WTC11 (cell line): ENCODE results near the gene PBX4. TPM values are rescaled to one million over a fixed set of nuclear protein-coding genes. Genes with fewer than 3 reads are reported as not detected.

Experiments used
- ATAC-seq: fragments of 200-7000 bp; cut with Tn5 transposase; 2 replicates; pipeline ENCODE4 v1.10.0; 2021; ENCODE audit warnings: mild to moderate bottlenecking, moderate library complexity
- CTCF ChIA-PET: fragments of 300-600 bp; sonication (Branson Sonifier 250); formaldehyde crosslinking; loops from one replicate; lab custom pipeline; 2021; ENCODE audit warnings: antibody characterized with exemption; lab: Charles Lee
- POLR2A ChIA-PET: fragments of 350-600 bp; sonication (Branson Sonifier 250); formaldehyde crosslinking; loops from one replicate; lab custom pipeline; 2021; ENCODE audit warnings: antibody characterized with exemption; lab: Charles Lee
- DNase-seq: peaks from one replicate; pipeline ENCODE4 v3.0.0; 2021; ENCODE audit warnings: low spot score
- H3K27ac Mint-ChIP-seq: 2 replicates; pipeline ENCODE4 v1.8.0; 2021; ENCODE audit warnings: mixed read lengths
- H3K27me3 Mint-ChIP-seq: 2 replicates; pipeline ENCODE4 v1.8.0; 2021; ENCODE audit warnings: low read depth, mild to moderate bottlenecking, moderate library complexity, mixed read lengths
- H3K36me3 Mint-ChIP-seq: 2 replicates; pipeline ENCODE4 v1.8.0; 2021; ENCODE audit warnings: mixed read lengths
- H3K4me1 Mint-ChIP-seq: 2 replicates; pipeline ENCODE4 v1.8.0; 2022; ENCODE audit warnings: mixed read lengths
- H3K4me3 Mint-ChIP-seq: 2 replicates; pipeline ENCODE4 v1.8.0; 2021; ENCODE audit warnings: mild to moderate bottlenecking, moderate library complexity, mixed read lengths
- H3K9me3 Mint-ChIP-seq: 2 replicates; pipeline ENCODE4 v1.8.0; 2021; ENCODE audit warnings: mixed read lengths
- HMGA2 ChIP-seq: fragments of 250-450 bp; sonication (Bioruptor Pico); IDR thresholded peaks from 2 replicates; pipeline ENCODE4 v1.4.0; 2021; ENCODE audit warnings: mild to moderate bottlenecking, moderate library complexity
- SP1 ChIP-seq: sonication (generic); formaldehyde crosslinking; conservative IDR thresholded peaks from 2 replicates; pipeline ENCODE4 v1.8.1; 2022; ENCODE audit warnings: missing genetic modification reagents
- ZNF263 ChIP-seq: sonication (generic); formaldehyde crosslinking; IDR thresholded peaks from 2 replicates; pipeline ENCODE4 v1.8.1; 2022; ENCODE audit warnings: low read depth, mild to moderate bottlenecking, moderate library complexity, missing genetic modification reagents
- ZNF317 ChIP-seq: sonication (generic); formaldehyde crosslinking; IDR thresholded peaks from 2 replicates; pipeline ENCODE4 v1.8.1; 2023; ENCODE audit warnings: low read depth, mild to moderate bottlenecking, moderate library complexity, missing genetic modification reagents, borderline replicate concordance
- ZNF396 ChIP-seq: fragments of 250-450 bp; sonication (Bioruptor Pico); IDR thresholded peaks from 2 replicates; pipeline ENCODE4 v1.8.0; 2021; ENCODE audit warnings: mild to moderate bottlenecking, moderate library complexity, borderline replicate concordance
- total RNA-seq: library from RNA; stranded (reverse); gene quantifications from 3 replicates; pipeline ENCODE4 v1.2.3, GENCODE V29; 2021
- TF ChIP-seq, protein P1 (sequence below): sonication (generic); formaldehyde crosslinking; IDR thresholded peaks from 2 replicates; pipeline ENCODE4 v1.8.0; 2022; ENCODE audit warnings: missing genetic modification reagents
- TF ChIP-seq, protein P2 (sequence below): sonication (generic); formaldehyde crosslinking; conservative IDR thresholded peaks from 2 replicates; pipeline ENCODE4 v1.8.1; 2023; ENCODE audit warnings: mild to moderate bottlenecking, low read depth, missing genetic modification reagents, moderate library complexity
- TF ChIP-seq, protein P3 (sequence below): sonication (generic); formaldehyde crosslinking; IDR thresholded peaks from 2 replicates; pipeline ENCODE4 v1.8.1; 2023; ENCODE audit warnings: mild to moderate bottlenecking, missing genetic modification reagents

Gene PBX4
- total RNA-seq, 1 experiment from 2014 or later = 3.2 TPM

DNA sequence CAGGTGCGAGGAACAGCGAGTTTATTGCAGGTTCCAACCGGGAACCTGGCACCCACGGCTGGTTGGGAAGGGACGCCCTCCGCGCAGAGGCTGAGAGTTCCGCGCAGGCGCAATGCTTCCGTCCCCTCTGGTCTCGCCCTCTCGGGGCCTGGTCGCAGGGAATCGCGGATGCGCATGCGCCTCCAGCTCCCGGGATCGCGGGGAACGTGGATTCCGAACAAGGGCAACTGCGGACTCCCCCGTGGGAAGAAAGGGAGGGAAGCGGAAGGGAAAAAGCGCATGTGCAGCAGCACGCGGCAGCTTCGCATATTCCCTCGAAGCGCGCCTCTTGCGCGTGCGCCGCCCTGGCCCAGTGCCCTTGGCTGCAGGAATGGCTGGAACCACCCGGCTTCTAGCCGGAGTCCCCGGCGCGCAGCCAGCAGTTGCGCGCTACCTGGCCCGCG lies 104.3 kb downstream of the PBX4 start (continued):
- TF ChIP-seq, protein P1, sequence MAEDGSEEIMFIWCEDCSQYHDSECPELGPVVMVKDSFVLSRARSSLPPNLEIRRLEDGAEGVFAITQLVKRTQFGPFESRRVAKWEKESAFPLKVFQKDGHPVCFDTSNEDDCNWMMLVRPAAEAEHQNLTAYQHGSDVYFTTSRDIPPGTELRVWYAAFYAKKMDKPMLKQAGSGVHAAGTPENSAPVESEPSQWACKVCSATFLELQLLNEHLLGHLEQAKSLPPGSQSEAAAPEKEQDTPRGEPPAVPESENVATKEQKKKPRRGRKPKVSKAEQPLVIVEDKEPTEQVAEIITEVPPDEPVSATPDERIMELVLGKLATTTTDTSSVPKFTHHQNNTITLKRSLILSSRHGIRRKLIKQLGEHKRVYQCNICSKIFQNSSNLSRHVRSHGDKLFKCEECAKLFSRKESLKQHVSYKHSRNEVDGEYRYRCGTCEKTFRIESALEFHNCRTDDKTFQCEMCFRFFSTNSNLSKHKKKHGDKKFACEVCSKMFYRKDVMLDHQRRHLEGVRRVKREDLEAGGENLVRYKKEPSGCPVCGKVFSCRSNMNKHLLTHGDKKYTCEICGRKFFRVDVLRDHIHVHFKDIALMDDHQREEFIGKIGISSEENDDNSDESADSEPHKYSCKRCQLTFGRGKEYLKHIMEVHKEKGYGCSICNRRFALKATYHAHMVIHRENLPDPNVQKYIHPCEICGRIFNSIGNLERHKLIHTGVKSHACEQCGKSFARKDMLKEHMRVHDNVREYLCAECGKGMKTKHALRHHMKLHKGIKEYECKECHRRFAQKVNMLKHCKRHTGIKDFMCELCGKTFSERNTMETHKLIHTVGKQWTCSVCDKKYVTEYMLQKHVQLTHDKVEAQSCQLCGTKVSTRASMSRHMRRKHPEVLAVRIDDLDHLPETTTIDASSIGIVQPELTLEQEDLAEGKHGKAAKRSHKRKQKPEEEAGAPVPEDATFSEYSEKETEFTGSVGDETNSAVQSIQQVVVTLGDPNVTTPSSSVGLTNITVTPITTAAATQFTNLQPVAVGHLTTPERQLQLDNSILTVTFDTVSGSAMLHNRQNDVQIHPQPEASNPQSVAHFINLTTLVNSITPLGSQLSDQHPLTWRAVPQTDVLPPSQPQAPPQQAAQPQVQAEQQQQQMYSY = no peak
- TF ChIP-seq, protein P2, sequence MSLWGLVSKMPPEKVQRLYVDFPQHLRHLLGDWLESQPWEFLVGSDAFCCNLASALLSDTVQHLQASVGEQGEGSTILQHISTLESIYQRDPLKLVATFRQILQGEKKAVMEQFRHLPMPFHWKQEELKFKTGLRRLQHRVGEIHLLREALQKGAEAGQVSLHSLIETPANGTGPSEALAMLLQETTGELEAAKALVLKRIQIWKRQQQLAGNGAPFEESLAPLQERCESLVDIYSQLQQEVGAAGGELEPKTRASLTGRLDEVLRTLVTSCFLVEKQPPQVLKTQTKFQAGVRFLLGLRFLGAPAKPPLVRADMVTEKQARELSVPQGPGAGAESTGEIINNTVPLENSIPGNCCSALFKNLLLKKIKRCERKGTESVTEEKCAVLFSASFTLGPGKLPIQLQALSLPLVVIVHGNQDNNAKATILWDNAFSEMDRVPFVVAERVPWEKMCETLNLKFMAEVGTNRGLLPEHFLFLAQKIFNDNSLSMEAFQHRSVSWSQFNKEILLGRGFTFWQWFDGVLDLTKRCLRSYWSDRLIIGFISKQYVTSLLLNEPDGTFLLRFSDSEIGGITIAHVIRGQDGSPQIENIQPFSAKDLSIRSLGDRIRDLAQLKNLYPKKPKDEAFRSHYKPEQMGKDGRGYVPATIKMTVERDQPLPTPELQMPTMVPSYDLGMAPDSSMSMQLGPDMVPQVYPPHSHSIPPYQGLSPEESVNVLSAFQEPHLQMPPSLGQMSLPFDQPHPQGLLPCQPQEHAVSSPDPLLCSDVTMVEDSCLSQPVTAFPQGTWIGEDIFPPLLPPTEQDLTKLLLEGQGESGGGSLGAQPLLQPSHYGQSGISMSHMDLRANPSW (CRISPR knock-in tag) = no peak

DNA sequence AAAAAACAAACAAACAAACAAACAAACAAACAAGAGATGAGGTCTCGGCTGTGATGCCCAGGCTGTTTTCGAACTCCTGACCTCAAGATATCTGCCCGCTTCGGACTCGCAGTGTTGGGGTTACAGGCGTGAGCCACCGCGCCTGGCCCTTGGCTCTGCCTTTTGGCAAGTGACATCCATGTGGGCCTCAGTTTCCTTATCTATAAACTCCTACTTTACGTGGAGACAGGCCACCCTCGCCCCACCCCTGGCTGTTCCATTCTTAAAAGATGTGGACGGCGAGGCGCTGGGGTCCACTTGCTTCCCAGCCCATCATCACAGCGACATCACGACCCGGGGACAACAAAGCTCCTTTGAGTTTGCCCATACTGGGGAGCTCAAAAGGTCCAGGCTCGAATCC lies 104.8 kb downstream of the PBX4 start:
- DNase-seq (no peak), ATAC-seq (no peak)
- TF ChIP-seq ZNF317 (CRISPR knock-in tag) (no peak), SP1 (no peak), HMGA2 (CRISPR knock-in tag) (no peak), ZNF396 (no peak), ZNF263 (CRISPR knock-in tag) (no peak)
- TF ChIP-seq, protein P3, sequence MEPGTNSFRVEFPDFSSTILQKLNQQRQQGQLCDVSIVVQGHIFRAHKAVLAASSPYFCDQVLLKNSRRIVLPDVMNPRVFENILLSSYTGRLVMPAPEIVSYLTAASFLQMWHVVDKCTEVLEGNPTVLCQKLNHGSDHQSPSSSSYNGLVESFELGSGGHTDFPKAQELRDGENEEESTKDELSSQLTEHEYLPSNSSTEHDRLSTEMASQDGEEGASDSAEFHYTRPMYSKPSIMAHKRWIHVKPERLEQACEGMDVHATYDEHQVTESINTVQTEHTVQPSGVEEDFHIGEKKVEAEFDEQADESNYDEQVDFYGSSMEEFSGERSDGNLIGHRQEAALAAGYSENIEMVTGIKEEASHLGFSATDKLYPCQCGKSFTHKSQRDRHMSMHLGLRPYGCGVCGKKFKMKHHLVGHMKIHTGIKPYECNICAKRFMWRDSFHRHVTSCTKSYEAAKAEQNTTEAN (CRISPR knock-in tag) = no peak
- Mint-ChIP-seq H3K4me3 (no peak overlapping the region), H3K27ac (no peak overlapping the region), H3K36me3 (no peaks in the 10 kb centered on the region), H3K4me1 (peaks cover 10% of the 10 kb centered on the region; the same call in 1 of the 2 replicates), H3K9me3 (no peaks in the 10 kb centered on the region), H3K27me3 (no peaks in the 10 kb centered on the region)
- ChIA-PET POLR2A (no interaction called here), CTCF (interaction anchor here (0.8 to 1.2 kb wide), 3 partner anchors 24 to 37 kb away, joined by 3 read pairs; no protein-coding TSS in a partner anchor)

Other genes starting within 250 kb of the PBX4 start
- 186 to 209 TPM (median 189 TPM) in 3 replicates for gene GATAD2A, start 213.0 kb downstream of the PBX4 start, total RNA-seq
- 4.7 to 7.8 TPM (median 7.7 TPM) in 3 replicates for gene TSSK6, start 103.1 kb downstream of the PBX4 start, total RNA-seq
- gene NDUFA13, start 102.5 kb downstream of the PBX4 start, total RNA-seq = 519 to 568 TPM (median 552 TPM) in 3 replicates
- 10.2 to 11.9 TPM (median 11.1 TPM) in 3 replicates for gene YJEFN3, start 89.8 kb downstream of the PBX4 start, total RNA-seq
- 7.9 to 10.6 TPM (median 10.1 TPM) in 3 replicates for gene CILP2, start 80.4 kb downstream of the PBX4 start, total RNA-seq
- gene LPAR2, start 9.5 kb upstream of the PBX4 start, total RNA-seq = 42.9 to 45.1 TPM (median 44.5 TPM) in 3 replicates
- 19.8 to 23.0 TPM (median 21.9 TPM) in 3 replicates for gene GMIP, start 25.0 kb upstream of the PBX4 start, total RNA-seq
- gene ATP13A1, start 45.0 kb upstream of the PBX4 start, total RNA-seq = 63.4 to 82.6 TPM (median 64.3 TPM) in 3 replicates
- gene ZNF101, start 50.2 kb upstream of the PBX4 start, total RNA-seq = 51.3 to 54.0 TPM (median 51.4 TPM) in 3 replicates
- 5.7 to 6.6 TPM (median 6.6 TPM) in 3 replicates for gene ZNF14, start 114.4 kb upstream of the PBX4 start, total RNA-seq
- gene ZNF506, start 203.1 kb upstream of the PBX4 start, total RNA-seq = 15.7 to 20.8 TPM (median 17.9 TPM) in 3 replicates
- gene ZNF253, start 247.2 kb upstream of the PBX4 start, total RNA-seq = 31.9 to 43.6 TPM (median 37.0 TPM) in 3 replicates